OCI-LY7 (cell line): ENCODE results near the gene ZNF697. TPM values are rescaled to one million over a fixed set of nuclear protein-coding genes. Genes with fewer than 3 reads are reported as not detected.

ENCODE experiments used
- BruUV-seq: library from RNA; stranded (reverse); fragments of 400-500 nt; replicated peaks from 2 replicates; lab custom pipeline; 2021; lab: Mats Ljungman, UMichigan
- CTCF ChIA-PET: fragments of 300-600 bp; sonication (Branson Sonifier 250); formaldehyde crosslinking; loops from one replicate; lab custom pipeline; 2022; ENCODE audit warnings: antibody characterized with exemption; ENCODE audit not compliant: unreplicated experiment; lab: Charles Lee
- POLR2A ChIA-PET: fragments of 300-600 bp; sonication (Branson Sonifier 250); formaldehyde crosslinking; loops from one replicate; lab custom pipeline; 2022; ENCODE audit warnings: antibody characterized with exemption; lab: Charles Lee
- DNase-seq: peaks from one replicate; pipeline ENCODE4 v3.0.0-alpha.2; 2015; ENCODE audit warnings: low spot score
- H2AFZ ChIP-seq: fragments of 200-600 bp; sonication (generic), shearing (Covaris generic); 2 replicates; pipeline ENCODE4 v1.6.1; 2014; ENCODE audit warnings: mild to moderate bottlenecking, antibody characterized with exemption, low read length, moderate library complexity
- H3K27ac ChIP-seq: fragments of 200-600 bp; sonication (generic); 2 replicates; pipeline ENCODE4 v1.5.1; 2014; ENCODE audit warnings: mixed run types, low read depth, mild to moderate bottlenecking, moderate library complexity, low read length, inconsistent platforms; ENCODE audit not compliant: poor library complexity, severe bottlenecking
- H3K36me3 ChIP-seq: fragments of 200-600 bp; sonication (generic); 2 replicates; pipeline ENCODE4 v1.6.1; 2014; ENCODE audit warnings: mild to moderate bottlenecking, antibody characterized with exemption, low read length, moderate library complexity, mixed read lengths; ENCODE audit not compliant: insufficient read depth
- H3K4me1 ChIP-seq: fragments of 200-600 bp; sonication (generic); 2 replicates; pipeline ENCODE4 v1.5.1; 2014; ENCODE audit warnings: mild to moderate bottlenecking, low read length; ENCODE audit not compliant: insufficient read depth, poor library complexity, severe bottlenecking
- H3K4me2 ChIP-seq: fragments of 200-600 bp; sonication (generic); 2 replicates; pipeline ENCODE4 v1.6.1; 2014; ENCODE audit warnings: mild to moderate bottlenecking, low read length
- H3K4me3 ChIP-seq: fragments of 200-600 bp; sonication (generic); 2 replicates; pipeline ENCODE4 v1.5.1; 2014; ENCODE audit warnings: mild to moderate bottlenecking, low read depth, low read length; ENCODE audit not compliant: poor library complexity, severe bottlenecking
- H3K79me2 ChIP-seq: fragments of 200-600 bp; sonication (generic); 2 replicates; pipeline ENCODE4 v1.6.1; 2016; ENCODE audit warnings: low read depth, mild to moderate bottlenecking, low read length, moderate library complexity, mixed read lengths; ENCODE audit not compliant: insufficient read depth
- H3K9me2 ChIP-seq: fragments of 200-600 bp; sonication (generic); 2 replicates; pipeline ENCODE4 v1.6.1; 2016; ENCODE audit warnings: mild to moderate bottlenecking, low read length, mixed read lengths; ENCODE audit not compliant: insufficient read depth
- H3K9me3 ChIP-seq: fragments of 200-600 bp; sonication (generic); 2 replicates; pipeline ENCODE4 v1.6.1; 2014; ENCODE audit warnings: mild to moderate bottlenecking, mixed run types, low read length, mixed read lengths
- H4K20me1 ChIP-seq: fragments of 200-600 bp; sonication (generic); 2 replicates; pipeline ENCODE4 v1.6.1; 2014; ENCODE audit warnings: mild to moderate bottlenecking, antibody characterized with exemption, low read length, moderate library complexity, mixed read lengths; ENCODE audit not compliant: insufficient read depth
- CTCF ChIP-seq: fragments of 200-600 bp; sonication (generic); conservative IDR thresholded peaks from 2 replicates; pipeline ENCODE4 v1.5.1; 2014; ENCODE audit warnings: mild to moderate bottlenecking, antibody characterized with exemption, low read length, moderate library complexity, mixed read lengths
- EZH2phosphoT487 ChIP-seq: fragments of 200-600 bp; sonication (generic); IDR thresholded peaks from 2 replicates; pipeline ENCODE4 v1.6.1; 2018; ENCODE audit warnings: low read depth, borderline replicate concordance, mild to moderate bottlenecking, mixed run types, antibody characterized with exemption, low read length, moderate library complexity, mixed read lengths
- intact Hi-C: fragments of 100-400 bp; cut with micrococcal nuclease; formaldehyde crosslinking; loops from one replicate; pipeline ENCODE4 v1.10.0; 2022; ENCODE audit not compliant: unreplicated experiment
- total RNA-seq, 2 experiments: library from RNA; depleted of rRNA in 1 of 2; stranded (reverse); fragments of >200 nt in 1 of 2; shearing (Covaris generic) in 1 of 2; gene quantifications; 2 replicates each; pipeline ENCODE4 v1.2.3, GENCODE V29; 2014 to 2022

ZNF697 gene
- total RNA-seq, 2 experiments from 2014 or later, result not detected

DNA sequence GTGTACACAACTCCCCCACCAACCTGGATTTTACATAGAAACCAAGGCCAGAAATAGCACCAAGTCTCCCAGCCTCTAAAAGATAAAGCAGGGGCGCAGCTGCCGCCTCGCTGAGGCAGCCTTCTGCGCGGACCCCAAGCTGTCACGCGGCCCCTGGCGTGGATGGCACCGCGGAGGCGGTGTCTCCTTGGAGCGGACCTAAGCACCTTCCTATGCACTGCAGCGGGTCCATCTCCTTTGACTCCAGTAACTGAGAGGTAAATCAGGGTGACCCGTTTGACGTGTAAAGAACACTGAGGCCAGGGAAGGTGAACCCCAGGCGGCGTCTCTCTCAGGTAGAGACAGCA, 17.0 kb downstream of the ZNF697 start:
- Histone ChIP-seq H3K4me3 (no peak overlapping the region), H3K4me2 (no peak overlapping the region)
- no peak for DNase-seq

DNA sequence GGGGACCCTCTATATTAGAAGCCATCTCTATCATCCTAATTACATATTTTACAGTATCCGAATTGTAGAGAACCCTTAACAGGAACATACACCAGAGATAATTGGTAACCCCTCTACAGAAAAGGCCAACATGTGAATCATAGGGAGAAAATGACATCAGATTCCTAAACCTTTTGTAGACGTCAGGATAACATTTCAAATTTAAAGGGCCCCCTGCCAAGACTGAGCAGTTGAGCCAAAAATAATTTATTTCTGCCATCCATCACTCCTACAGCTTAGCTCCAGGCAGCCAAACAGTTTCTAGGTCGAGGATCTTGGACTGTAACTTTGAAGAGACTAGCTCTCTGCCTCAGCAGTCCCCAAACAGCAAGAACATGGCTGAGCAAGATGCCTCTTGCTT, 21.2 kb downstream of the ZNF697 start:
- Histone ChIP-seq H3K4me3 (no peak overlapping the region), H3K36me3 (no peaks in the 10 kb centered on the region), H3K4me2 (no peak overlapping the region), H2AFZ (no peak overlapping the region), H3K9me3 (no peaks in the 10 kb centered on the region), H3K4me1 (no peaks in the 10 kb centered on the region), H3K79me2 (no peaks in the 10 kb centered on the region), H3K9me2 (no peaks in the 10 kb centered on the region), H4K20me1 (no peaks in the 10 kb centered on the region), H3K27ac (no peak overlapping the region)
- ChIA-PET CTCF (no interaction called here), POLR2A (no interaction called here)
- TF ChIP-seq CTCF (no peak), EZH2phosphoT487 (no peak)
- DNase-seq, result no peak
- intact Hi-C loops, result no loop called here
- no TSS peak for BruUV-seq

More for the DNA sequence above, 17.0 kb downstream of the ZNF697 start:
- Histone ChIP-seq H3K4me1 (no peaks in the 10 kb centered on the region), H2AFZ (no peak overlapping the region), H3K27ac (no peak overlapping the region), H3K79me2 (no peaks in the 10 kb centered on the region), H3K9me2 (no peaks in the 10 kb centered on the region), H3K9me3 (no peaks in the 10 kb centered on the region), H3K36me3 (no peaks in the 10 kb centered on the region), H4K20me1 (no peaks in the 10 kb centered on the region)
- TF ChIP-seq CTCF, result no peak
- TF ChIP-seq EZH2phosphoT487, result no peak
- BruUV-seq, result no TSS peak
- ChIA-PET POLR2A (no interaction called here), CTCF (no interaction called here)
- intact Hi-C loops, result no loop called here

DNA sequence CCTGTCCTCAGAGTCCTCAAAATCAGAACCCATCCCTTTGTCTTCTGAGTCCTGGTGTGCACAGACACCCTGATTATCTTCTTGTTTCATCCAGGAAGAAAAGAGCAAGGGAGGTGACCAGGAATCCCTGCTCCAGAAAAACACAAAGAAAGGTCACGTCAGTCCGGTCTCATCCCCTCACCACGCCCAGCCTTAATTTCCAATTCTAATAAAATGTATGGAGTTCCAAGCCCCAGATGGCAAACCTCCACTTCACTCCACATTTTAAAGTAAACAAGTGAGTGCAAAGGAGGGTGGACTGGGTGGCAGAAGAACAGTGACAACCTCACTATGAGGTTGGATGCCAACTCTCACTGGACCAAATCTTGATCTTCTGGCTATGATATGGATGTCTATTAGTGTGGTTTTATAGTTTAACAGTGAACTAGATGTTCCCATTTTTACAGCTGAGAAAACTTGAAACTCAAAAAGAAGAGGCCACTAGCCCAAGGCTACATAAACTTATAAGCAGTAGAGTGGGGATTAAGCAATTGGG, 22.0 kb downstream of the ZNF697 start:
- H3K36me3 ChIP-seq, result no peaks in the 10 kb centered on the region
- no peak overlapping the region for H3K4me2 ChIP-seq
- no peaks in the 10 kb centered on the region for H3K9me2 ChIP-seq
- no peak overlapping the region for H3K4me3 ChIP-seq
- no peaks in the 10 kb centered on the region for H3K9me3 ChIP-seq
- H2AFZ ChIP-seq, result no peak overlapping the region
- ChIA-PET POLR2A (no interaction called here), CTCF (no interaction called here)
- TF ChIP-seq EZH2phosphoT487, result no peak
- no peak for TF ChIP-seq CTCF
- H3K79me2 ChIP-seq, result no peaks in the 10 kb centered on the region
- BruUV-seq, result no TSS peak
- H4K20me1 ChIP-seq, result no peaks in the 10 kb centered on the region
- intact Hi-C loops, result no loop called here
- no peak for DNase-seq
- H3K27ac ChIP-seq, result no peak overlapping the region
- H3K4me1 ChIP-seq, result no peaks in the 10 kb centered on the region
